NCI-H187 treated with DMSO at 0.1 percent for 48 hours (cell line): Measurements from ENCODE around the gene GNE.
"Not testable (repeated sequence)": the region's sequence is repeated elsewhere in the genome, so short reads cannot be mapped to it uniquely, and the experiment has no call there.

ENCODE experiments used
- DNase-seq: peaks from one replicate; lab custom pipeline; 2025; lab: John Stamatoyannopoulos, UW

GNE gene

GRCh38 chr9:36258208-36258995 lies at the start of gene GNE:
Gene GNE (minus strand): TSS chr9:36258448. CDS start chr9:36249355, 9,093 bp downstream.
- peak; percentile 6 for DNase-seq

GRCh38 chr9:36306471-36307306 lies 48.4 kb upstream of the GNE start:
- DNase-seq, result no peak

- not testable (repeated sequence) for DNase-seq
Measured at GRCh38 chr9:36304366-36304765, 46.1 kb upstream of the GNE start.

- DNase-seq, result no peak
Measured at GRCh38 chr9:36301227-36301626, 43.0 kb upstream of the GNE start.

GRCh38 chr9:36298566-36298965 lies 40.3 kb upstream of the GNE start:
- no peak for DNase-seq

GRCh38 chr9:36297798-36298197 lies 39.5 kb upstream of the GNE start:
- no peak for DNase-seq

- not testable (repeated sequence) for DNase-seq
Measured at GRCh38 chr9:36294996-36295395, 36.7 kb upstream of the GNE start.

- no peak for DNase-seq
Measured at GRCh38 chr9:36293918-36294317, 35.7 kb upstream of the GNE start.

GRCh38 chr9:36293171-36293570 lies 34.9 kb upstream of the GNE start:
- DNase-seq, result no peak

GRCh38 chr9:36292641-36293040 lies 34.4 kb upstream of the GNE start:
- no peak for DNase-seq

GRCh38 chr9:36290996-36291395 lies 32.7 kb upstream of the GNE start:
- DNase-seq, result no peak

GRCh38 chr9:36289836-36290435 lies 31.7 kb upstream of the GNE start:
- DNase-seq, result no peak

- DNase-seq, result no peak
Measured at GRCh38 chr9:36288070-36288469, 29.8 kb upstream of the GNE start.

GRCh38 chr9:36286388-36286787 lies 28.1 kb upstream of the GNE start:
- no peak for DNase-seq

- no peak for DNase-seq
Measured at GRCh38 chr9:36284226-36284625, 26.0 kb upstream of the GNE start.

- DNase-seq, result no peak
Measured at GRCh38 chr9:36282275-36282674, 24.0 kb upstream of the GNE start.

- DNase-seq, result no peak
Measured at GRCh38 chr9:36280989-36281388, 22.7 kb upstream of the GNE start.

- no peak for DNase-seq
Measured at GRCh38 chr9:36278243-36278642, 20.0 kb upstream of the GNE start.

- no peak for DNase-seq
Measured at GRCh38 chr9:36276781-36277181, 18.5 kb upstream of the GNE start.

- no peak for DNase-seq
Measured at GRCh38 chr9:36276254-36276653, 18.0 kb upstream of the GNE start.

- DNase-seq, result no peak
Measured at GRCh38 chr9:36275060-36275459, 16.8 kb upstream of the GNE start.

- not testable (repeated sequence) for DNase-seq
Measured at GRCh38 chr9:36273354-36273753, 15.1 kb upstream of the GNE start.

- DNase-seq, result no peak
Measured at GRCh38 chr9:36268007-36268427, 9.8 kb upstream of the GNE start.
